IPS-20b (cell line): ENCODE results near the gene KCNIP2.

Source experiments
- H3K27ac ChIP-seq: one replicate; pipeline ENCODE4 v1.5.1; 2013; ENCODE audit warnings: low read length
- H3K27me3 ChIP-seq: 2 replicates; pipeline ENCODE4 v1.6.1; 2013; ENCODE audit warnings: mild to moderate bottlenecking, low read length, inconsistent platforms; ENCODE audit not compliant: insufficient read depth
- H3K36me3 ChIP-seq: 2 replicates; pipeline ENCODE4 v1.6.1; 2013; ENCODE audit warnings: low read depth, mild to moderate bottlenecking, inconsistent platforms, low read length, moderate library complexity; ENCODE audit not compliant: insufficient read depth
- H3K4me1 ChIP-seq: 2 replicates; pipeline ENCODE4 v1.6.1; 2013; ENCODE audit warnings: mild to moderate bottlenecking, control low read depth, inconsistent platforms, low read length, moderate library complexity; ENCODE audit not compliant: insufficient read depth
- H3K4me3 ChIP-seq: 2 replicates; pipeline ENCODE4 v1.5.1; 2013; ENCODE audit warnings: mild to moderate bottlenecking, low read length, inconsistent platforms
- H3K9ac ChIP-seq: 2 replicates; pipeline ENCODE4 v1.6.1; 2013; ENCODE audit warnings: low read depth, mild to moderate bottlenecking, inconsistent platforms, low read length, moderate library complexity
- H3K9me3 ChIP-seq: 2 replicates; pipeline ENCODE4 v1.6.1; 2013; ENCODE audit warnings: mild to moderate bottlenecking, low read depth, low read length, inconsistent platforms; ENCODE audit not compliant: insufficient read depth

KCNIP2 gene

DNA sequence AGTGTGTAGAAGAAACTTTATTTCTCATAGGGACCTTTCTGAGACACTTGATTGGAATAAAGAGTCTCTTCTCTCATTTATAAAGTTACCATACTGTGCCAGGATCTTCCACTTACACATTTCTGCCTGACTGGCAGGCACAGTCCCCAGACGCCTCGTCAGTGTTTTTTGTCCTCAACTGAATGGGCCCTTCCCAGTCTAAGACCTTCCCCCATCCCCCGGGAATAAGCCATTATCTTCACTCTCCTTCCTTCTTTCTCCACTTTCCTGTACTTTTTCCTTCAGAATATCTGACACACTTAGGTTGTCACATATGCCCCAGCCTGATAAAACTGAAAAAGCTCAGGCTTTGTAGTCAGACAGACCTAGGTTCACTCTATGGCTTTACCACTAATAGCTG lies 35.3 kb upstream of the KCNIP2 start:
- H3K9me3 ChIP-seq: no peaks in the 10 kb centered on the region
- H3K4me3 ChIP-seq: no peak overlapping the region
- no peaks in the 10 kb centered on the region for H3K36me3 ChIP-seq
- H3K9ac ChIP-seq: no peak overlapping the region
- no peaks in the 10 kb centered on the region for H3K27me3 ChIP-seq
- H3K27ac ChIP-seq: no peak overlapping the region
- no peaks in the 10 kb centered on the region for H3K4me1 ChIP-seq

DNA sequence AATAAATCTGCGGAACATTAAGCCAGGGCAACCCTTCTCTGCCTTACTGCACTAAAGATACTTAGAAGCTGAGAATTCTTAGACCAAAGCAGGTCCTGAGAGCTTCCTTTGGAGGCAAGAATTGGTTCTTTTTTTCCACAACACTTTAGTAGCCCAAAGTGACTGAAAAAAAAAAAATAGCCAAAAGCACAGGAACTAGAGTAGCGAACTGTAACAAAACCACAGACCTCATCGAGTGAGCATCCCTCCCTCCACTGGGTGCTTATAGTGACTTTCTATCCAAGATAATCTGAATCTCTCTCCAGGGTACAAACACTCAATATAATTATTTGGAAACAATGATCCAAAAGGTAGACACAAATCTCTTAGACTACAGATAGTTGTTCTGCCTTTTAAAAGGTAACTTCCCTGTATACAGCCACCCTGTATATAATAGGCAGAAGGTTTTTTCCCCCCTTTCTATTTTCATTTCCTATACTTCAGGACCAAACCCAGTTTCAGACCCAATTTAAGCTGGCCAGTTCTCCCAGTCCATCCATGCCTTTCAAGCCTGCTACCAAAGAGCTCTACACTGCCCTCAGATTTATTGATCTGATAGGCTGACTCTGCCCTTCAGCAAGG lies 31.6 kb upstream of the KCNIP2 start:
- H3K9ac ChIP-seq: no peak overlapping the region
- H3K4me3 ChIP-seq: no peak overlapping the region
- no peak overlapping the region for H3K27ac ChIP-seq
- no peaks in the 10 kb centered on the region for H3K36me3 ChIP-seq
- H3K9me3 ChIP-seq: no peaks in the 10 kb centered on the region
- no peaks in the 10 kb centered on the region for H3K27me3 ChIP-seq
- no peaks in the 10 kb centered on the region for H3K4me1 ChIP-seq

DNA sequence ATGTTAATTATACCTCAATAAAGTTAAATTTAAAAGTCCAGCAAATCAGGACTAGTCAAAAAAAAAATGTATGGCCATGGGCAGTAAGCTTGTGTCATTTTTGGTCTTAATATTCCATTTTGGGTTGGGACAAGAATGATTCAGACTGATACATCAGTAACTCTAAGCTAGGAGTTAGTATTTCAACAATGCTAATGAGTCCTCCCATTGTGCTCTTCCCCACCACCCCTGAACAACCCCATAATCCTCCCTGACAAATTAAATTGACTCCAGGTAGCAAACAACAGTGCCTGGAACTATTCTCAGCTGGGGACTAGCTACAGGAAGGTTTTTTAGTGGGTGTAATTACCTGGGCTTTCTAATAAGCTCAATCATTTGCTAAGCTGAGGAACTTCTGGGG lies 30.7 kb upstream of the KCNIP2 start:
- Histone ChIP-seq H3K9me3 (no peaks in the 10 kb centered on the region), H3K9ac (no peak overlapping the region), H3K27me3 (no peaks in the 10 kb centered on the region), H3K36me3 (no peaks in the 10 kb centered on the region), H3K27ac (no peak overlapping the region), H3K4me3 (no peak overlapping the region), H3K4me1 (no peaks in the 10 kb centered on the region)

DNA sequence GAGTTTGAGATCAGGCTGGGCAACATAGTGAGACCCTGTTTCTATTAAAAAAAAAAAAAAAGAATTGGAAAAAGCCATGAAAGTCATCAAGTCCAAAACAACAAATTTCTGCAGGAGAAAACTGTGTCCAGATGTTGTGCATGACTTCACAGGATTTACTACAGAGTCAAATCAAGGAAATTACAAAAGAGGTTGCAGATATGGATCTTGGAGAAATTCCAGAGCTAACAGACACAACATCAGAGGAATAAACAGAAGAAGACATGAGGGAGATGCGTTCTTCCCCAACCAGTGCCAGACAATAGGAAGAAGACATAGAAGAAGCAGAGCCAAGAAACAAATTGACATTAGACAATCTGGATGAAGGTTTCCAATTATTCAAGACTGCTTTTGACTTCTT lies 24.3 kb upstream of the KCNIP2 start:
- H3K4me3 ChIP-seq: no peak overlapping the region
- no peak overlapping the region for H3K9ac ChIP-seq
- H3K4me1 ChIP-seq: no peaks in the 10 kb centered on the region
- no peaks in the 10 kb centered on the region for H3K36me3 ChIP-seq
- no peaks in the 10 kb centered on the region for H3K9me3 ChIP-seq
- H3K27me3 ChIP-seq: no peaks in the 10 kb centered on the region
- no peak overlapping the region for H3K27ac ChIP-seq

DNA sequence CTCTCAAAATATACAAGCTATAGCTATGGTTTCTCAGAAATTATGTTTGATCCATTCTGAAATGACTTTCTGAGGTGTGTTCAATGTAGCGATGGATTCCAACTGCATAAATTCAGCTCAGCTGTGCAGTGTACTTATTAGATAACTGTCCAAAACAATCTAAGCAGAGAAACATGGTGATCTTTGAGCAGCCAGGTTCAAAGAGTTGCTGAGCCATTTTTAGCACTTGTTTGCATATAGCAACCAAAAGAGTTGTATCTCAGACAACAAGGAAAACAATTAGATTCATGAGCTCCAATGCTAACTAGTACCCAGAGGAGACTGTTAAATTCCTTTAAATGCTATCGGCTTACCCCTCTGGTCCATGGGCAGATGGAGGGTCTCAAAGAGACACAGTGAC lies 15.9 kb upstream of the KCNIP2 start:
- no peak overlapping the region for H3K9ac ChIP-seq
- no peaks in the 10 kb centered on the region for H3K4me1 ChIP-seq
- H3K36me3 ChIP-seq: no peaks in the 10 kb centered on the region
- H3K27me3 ChIP-seq: no peaks in the 10 kb centered on the region
- no peak overlapping the region for H3K27ac ChIP-seq
- peaks cover 10% of the 10 kb centered on the region for H3K9me3 ChIP-seq
- no peak overlapping the region for H3K4me3 ChIP-seq

DNA sequence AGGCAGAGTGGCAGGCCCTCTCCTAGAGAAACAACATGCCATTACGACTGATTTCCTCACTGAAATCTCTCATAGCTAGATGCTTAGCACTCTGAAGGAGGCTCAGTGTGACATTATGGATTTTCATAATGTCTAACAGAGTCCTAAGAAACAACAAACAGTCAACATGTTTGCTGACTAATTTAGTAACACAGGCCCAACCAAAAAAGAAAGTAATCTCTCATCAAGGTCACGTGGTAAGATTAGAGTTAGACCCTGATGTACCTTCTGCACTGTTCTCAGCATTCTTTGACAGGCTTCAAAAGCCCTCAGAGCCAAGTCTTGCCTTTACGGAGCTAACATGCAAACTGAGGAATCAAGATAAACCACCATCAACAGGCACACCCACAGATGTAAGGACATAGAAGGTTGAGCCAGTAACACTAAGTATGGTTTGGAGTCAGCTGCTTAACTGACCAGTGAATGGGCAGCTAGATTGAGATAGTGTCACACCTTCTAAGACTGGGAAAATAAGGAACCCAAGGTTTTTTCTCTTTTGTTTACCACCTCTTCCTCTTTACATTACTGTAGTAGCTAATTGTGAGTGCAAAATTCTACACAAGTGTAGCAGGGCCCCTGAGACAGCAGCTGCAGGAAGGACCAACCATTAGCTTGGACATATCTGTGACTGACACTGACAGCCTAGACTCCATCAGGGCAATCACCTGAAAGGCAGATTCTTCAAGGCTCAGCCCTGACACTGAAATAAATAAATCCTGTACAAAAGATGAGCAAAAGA lies 15.3 kb upstream of the KCNIP2 start:
- Histone ChIP-seq H3K36me3 (no peaks in the 10 kb centered on the region), H3K27ac (no peak overlapping the region), H3K4me1 (no peaks in the 10 kb centered on the region), H3K27me3 (no peaks in the 10 kb centered on the region), H3K4me3 (no peak overlapping the region), H3K9ac (no peak overlapping the region), H3K9me3 (peaks cover 10% of the 10 kb centered on the region)

DNA sequence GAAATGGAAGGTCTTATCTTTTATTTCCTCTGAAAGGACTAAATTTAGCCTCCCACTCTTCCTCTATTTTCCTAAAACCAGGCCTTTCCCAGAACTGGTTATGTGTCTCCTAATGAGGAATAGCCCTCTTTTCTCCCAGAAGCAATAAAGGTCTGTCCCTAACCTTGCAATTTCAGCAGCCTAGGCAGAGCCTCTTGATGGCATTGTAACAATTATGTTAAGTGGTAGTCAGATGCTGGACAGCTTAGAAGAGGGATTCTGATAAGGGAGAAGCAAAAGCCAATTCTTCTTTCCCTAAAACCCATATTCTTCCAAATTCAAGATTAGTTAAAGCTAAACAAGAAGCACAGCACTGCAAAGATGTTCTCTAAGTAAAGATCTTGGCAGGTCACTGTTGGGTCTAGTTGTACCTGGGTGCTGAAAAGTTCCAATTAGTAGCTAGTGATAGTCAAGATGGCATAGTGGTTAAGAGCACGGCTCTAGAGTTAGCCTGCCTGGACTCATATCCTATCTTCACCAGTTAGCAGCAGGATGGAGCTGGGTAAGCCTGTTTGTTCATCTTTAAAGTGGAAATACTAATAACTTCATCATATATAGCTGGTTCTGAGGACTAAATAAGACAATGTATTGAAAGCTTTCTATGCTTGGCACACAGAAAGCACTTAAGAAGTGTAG lies 14.3 kb upstream of the KCNIP2 start:
- Histone ChIP-seq H3K9me3 (peaks cover 10% of the 10 kb centered on the region), H3K4me3 (no peak overlapping the region), H3K36me3 (no peaks in the 10 kb centered on the region), H3K9ac (no peak overlapping the region), H3K27ac (no peak overlapping the region), H3K4me1 (no peaks in the 10 kb centered on the region), H3K27me3 (no peaks in the 10 kb centered on the region)

DNA sequence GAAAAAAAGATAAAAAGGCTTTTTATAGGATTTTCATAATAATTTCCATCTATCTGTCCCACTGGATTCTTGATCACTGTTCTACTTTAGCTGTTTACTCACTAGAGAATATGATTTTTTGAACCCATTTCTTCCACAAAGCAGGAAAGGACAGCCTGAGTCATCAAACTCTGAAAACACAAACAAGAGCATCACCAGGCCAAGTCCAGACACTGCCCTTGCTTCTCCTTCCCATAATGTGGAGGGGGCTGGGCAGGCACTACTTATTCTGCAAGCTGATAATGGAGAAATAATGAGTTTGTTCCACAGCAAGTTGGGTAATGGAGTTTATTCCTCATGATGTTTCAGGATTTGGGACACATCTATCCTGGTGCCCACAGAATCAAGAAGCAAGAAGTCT lies 13.0 kb upstream of the KCNIP2 start:
- peaks cover 10% of the 10 kb centered on the region for H3K9me3 ChIP-seq

DNA sequence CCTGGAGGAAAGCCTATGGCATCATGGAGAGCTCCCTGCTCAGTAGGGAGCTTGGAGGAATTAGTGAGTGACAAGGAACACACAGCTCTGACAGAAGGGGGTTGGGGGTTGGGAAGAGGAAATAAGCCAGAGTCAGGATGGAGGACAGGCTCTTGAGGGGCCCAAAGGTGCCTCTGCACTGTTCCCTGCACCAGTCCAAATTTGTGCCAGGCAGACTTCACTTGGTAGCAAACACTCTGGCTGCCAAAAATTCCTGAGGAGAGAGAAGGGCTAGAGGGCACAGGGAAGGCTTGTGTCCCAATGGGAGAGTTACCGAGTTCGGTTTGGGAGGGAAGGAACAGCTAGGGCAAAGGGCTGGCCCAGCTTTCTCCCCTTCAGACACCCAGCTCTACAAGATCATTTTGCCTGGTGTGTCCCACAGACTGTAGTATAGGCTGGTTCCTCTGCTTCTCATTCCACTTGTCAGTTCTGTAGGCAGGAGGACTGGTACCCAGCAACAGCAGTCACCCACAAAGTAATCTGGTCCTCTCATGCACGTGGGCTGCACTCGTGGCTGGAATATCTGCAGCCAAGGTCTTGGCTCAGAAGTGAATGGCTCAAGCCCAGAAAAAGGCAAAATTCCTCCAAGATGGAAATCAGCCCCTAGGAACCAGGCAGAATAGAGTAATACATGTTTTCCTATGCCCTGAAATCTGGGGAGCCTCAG lies 8.0 kb upstream of the KCNIP2 start:
- Histone ChIP-seq H3K36me3 (no peaks in the 10 kb centered on the region), H3K9ac (no peak overlapping the region), H3K27me3 (no peaks in the 10 kb centered on the region), H3K4me3 (no peak overlapping the region), H3K9me3 (no peaks in the 10 kb centered on the region), H3K4me1 (no peaks in the 10 kb centered on the region), H3K27ac (no peak overlapping the region)

More for the DNA sequence above, 13.0 kb upstream of the KCNIP2 start:
- no peaks in the 10 kb centered on the region for H3K27me3 ChIP-seq
- H3K4me3 ChIP-seq: no peak overlapping the region
- H3K36me3 ChIP-seq: no peaks in the 10 kb centered on the region
- H3K27ac ChIP-seq: no peak overlapping the region
- no peaks in the 10 kb centered on the region for H3K4me1 ChIP-seq
- no peak overlapping the region for H3K9ac ChIP-seq

DNA sequence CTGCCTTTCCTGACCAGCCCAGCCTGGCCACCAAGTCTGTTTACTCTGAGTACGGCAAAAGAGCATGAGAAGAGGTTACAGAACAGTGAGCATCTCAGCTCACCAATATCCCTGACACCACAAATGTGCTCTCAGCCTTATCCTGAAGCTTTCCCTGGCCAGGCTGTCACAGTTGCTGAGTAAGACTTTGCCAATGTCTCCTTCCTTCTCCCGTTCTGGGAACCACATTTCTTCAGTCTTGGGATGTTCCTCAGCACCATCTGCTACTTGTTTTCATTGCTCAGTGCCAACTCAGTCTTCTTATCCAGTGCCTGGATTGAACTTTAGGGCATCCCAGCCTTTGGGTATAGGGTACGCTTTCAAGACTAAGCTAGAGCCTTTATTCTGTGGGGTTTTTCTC lies 7.1 kb upstream of the KCNIP2 start:
- H3K9ac ChIP-seq: no peak overlapping the region
- no peak overlapping the region for H3K27ac ChIP-seq
- H3K27me3 ChIP-seq: no peaks in the 10 kb centered on the region
- no peaks in the 10 kb centered on the region for H3K36me3 ChIP-seq
- no peaks in the 10 kb centered on the region for H3K4me1 ChIP-seq
- no peaks in the 10 kb centered on the region for H3K9me3 ChIP-seq
- H3K4me3 ChIP-seq: no peak overlapping the region

DNA sequence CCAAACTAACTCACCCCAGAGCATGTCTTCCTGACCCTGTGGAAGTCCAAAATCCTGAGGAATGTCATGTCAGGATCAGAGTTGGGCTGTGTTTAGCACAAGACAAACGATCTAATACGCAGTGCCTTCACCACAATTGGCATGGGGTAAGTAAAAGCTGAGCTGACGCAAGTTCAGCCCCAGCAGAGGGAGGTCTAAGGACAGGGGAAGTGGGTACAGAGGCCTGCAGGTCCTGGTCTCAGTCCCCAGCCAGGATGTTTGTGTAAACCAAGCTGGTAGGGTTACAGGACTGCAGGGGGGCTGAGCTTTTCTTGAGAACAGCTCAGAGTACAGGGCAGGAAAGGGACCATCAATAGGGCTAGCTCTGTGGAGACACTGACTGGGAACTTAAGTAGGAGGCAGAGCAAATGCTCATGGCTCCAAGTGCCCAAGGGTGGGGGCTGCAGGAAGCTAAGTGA lies 5.3 kb upstream of the KCNIP2 start:
- Histone ChIP-seq H3K4me1 (0 out of 2 replicates have a peak, but pooled peaks cover 6% of the 10 kb centered on the region), H3K36me3 (no peaks in the 10 kb centered on the region), H3K27me3 (peaks cover 5% of the 10 kb centered on the region; the same call in 1 of the 2 replicates), H3K4me3 (no peak overlapping the region), H3K9me3 (no peaks in the 10 kb centered on the region), H3K9ac (no peak overlapping the region), H3K27ac (no peak overlapping the region)
